Inferior parietal cortex (tissue), 1 donor: ENCODE results near the gene PGF.

Experiments used
- DNase-seq: peaks from one replicate; pipeline ENCODE4 v3.0.0-alpha.2; 2016; ENCODE audit errors: extremely low spot score

PGF gene

DNA sequence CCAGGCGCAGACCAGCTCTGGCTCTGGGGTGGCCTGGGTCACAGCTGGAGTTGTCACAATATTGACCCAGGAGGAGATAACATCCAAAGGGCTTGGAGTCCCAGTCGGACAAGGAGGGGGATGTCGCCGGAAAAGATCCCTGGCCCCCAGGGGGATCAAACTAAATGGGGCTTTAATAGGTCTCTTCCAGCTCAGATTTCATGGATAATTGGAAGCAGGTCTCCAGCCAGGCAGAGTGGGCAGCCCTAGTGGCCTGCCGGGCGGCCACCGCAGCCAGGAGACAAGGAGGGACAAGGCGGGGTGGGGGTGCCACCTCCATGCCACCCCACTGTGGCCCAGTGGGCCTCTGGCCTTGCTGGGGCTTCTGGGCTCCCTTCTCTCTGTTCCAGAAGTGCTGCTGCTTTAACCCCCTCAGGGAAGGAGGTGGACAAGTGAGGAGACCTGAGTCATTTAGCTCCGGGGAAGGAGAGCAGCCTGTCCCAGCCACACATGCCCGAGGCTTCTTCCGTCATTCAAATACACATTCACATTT is 23.1 kb upstream of the PGF start:
- no peak for DNase-seq

- no peak for DNase-seq
These were observed 22.5 kb upstream of the PGF start for GRCh38 chr14:74977901-74978385.

- no peak for DNase-seq
These were observed 21.9 kb upstream of the PGF start for GRCh38 chr14:74977164-74977900.

DNA sequence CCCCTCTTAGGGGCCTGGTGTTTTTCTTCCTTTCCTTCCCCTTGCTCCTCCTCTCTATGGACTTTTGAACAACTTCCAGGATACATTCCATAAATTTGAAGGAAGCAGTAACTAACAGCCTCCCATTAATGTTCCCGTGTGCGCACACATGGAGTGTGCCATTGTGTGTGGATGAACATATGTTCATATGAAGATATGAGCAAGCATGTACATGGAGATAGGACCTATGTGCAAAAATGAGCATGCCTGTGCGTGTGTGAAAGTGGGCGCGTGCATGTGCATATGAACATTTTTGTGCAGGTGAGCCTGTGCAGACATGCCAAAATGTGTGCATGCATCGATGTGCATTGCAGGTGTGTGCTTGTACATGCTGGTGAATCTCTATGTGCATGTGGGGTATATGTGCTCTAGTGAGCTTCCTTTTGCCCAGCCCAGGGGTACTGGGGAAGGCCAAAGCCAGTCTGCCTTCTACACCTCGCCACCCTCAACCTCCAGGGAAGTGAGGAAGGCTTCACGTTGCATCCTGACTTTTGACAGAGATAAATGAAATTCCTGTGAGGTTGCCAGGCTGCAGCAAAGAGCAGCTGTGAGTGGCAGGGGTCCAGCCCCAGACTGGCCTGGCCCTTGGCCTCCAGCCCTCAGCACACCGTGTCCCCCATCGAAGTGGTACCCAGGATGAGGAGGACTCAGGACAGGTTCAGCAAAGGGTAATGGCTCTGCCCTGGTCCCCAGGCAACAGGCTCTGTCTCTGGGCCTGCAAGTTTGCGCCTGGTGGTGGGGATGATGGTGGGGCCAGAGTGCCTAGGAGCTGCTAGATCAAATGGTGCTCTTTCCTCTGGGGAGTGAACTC is 21.1 kb upstream of the PGF start:
- DNase-seq, result no peak

DNA sequence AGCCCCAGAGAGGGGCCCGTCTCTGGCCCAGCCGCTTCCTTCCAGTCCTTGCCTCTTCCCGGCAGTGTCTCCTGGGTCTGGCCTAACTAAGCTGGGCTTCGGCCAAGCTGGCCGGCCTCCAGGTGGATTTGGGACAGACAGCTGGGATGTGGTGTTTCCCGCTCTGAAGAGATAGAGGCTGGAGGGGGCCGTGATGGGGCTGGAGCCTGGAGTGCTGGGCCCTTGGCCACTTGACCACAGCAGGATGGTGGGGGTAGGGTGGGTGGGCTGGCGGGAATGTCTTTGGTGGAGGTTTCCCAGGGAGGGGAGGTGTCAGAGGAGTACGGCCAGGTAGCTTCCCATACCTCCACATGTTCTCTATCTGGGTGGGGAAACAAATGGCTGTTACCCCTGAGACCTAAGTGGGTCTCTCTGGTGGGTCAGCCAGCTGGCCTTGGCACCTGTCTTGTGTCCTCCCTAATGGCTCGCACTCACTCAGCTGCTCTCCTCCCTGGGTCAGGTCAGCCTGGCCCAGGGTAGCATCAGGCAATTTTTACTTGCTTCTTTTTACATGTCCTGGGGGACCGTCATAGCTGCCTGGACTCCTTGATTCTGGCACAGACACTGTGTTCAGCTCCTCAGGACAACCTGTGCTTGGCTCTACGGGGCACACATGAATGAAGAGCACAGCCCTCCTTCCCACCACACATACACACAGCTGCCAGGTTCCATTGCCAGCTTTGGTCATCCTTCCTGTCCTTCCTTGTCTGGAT is 19.8 kb upstream of the PGF start:
- no peak for DNase-seq

GRCh38 chr14:74974364-74975058 is 19.1 kb upstream of the PGF start:
- DNase-seq, result no peak

DNA sequence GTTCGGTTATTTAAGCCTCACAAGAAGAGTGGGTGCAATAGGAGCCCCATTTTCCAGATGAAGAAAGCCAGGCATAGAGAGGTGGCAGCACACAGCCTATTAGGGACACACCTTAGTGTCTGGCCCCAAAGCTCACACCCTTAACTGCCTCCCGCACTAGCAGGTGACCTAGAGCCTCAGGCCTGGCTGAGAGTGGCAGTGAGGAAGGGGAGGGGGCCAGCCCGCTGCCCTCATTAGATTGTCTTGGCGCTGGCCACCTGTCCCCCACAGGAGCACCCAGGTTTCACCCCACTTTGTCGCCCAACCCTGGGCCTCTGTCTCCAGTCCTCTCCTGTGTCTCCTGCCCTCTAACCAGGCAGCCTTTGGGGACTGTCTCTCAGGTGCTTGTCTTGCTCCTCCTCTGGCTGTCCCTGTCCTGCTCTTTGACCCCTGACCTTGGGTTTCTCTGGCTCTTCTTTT is 18.5 kb upstream of the PGF start:
- DNase-seq, result no peak

DNA sequence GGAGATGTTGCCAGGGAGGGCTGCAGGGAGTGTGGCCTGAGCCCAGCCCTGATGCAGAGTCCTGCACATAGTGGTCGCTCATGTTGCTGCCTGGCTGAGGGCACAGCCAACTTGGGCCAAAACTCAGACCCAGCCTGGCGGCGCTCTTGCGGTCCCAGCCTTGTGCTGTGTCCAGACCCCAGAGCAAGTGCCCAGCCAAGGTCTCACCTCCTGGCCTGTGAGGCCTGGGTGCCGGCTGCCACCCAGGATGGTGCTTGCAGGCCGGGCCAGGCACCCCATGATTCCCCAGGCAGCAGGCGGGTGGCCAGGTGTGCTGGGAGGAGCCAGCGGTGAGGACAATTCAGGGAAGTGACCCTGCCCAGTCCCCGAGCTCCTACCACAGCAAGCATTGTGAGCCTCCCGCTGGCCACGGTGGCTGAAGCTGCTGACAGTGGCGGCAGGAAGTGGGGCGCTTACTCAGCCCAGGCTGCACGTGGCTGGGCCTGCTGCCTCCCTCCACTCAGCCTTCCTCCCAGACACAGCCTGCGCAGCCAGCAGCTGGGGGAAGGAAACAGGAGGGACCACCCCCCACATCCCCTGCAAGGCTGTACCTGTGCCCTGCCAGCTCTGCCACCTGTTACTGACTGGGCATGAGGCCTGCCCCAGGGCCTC is 17.7 kb upstream of the PGF start:
- no peak for DNase-seq

GRCh38 chr14:74968811-74969210 is 13.4 kb upstream of the PGF start:
- DNase-seq, result no peak

GRCh38 chr14:74965486-74966153 is 10.2 kb upstream of the PGF start:
- no peak for DNase-seq

GRCh38 chr14:74964787-74965485 is 9.5 kb upstream of the PGF start:
- no peak for DNase-seq

DNA sequence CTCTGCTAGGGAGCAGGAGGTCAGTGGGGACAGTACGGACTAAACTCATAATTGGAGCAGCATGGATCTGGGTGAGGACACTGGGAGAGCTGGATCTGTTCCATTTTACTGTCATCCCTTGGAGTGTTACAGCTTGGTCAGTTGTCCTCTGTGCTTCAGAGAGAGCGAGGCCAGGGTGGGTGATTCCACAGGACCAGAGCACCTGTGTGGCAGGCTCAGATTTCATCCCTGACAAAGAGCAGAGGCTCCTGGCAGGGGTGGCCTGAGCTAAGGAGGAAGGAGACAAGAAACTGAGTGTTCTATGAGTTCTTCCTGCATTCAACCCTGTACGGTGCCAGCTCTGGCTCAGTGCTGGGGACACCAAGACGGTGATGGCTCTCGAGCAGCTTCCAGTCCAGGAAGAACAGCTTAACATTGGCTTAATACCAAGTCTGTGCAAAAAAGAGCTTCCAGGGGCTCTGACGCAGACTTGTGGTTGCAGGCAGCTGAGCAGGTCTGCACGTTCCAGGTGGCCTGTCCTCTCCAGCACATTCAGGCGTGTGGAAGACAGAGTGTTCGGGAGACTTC is 8.4 kb upstream of the PGF start:
- no peak for DNase-seq

GRCh38 chr14:74963178-74963704 is 7.8 kb upstream of the PGF start:
- DNase-seq, result no peak

DNA sequence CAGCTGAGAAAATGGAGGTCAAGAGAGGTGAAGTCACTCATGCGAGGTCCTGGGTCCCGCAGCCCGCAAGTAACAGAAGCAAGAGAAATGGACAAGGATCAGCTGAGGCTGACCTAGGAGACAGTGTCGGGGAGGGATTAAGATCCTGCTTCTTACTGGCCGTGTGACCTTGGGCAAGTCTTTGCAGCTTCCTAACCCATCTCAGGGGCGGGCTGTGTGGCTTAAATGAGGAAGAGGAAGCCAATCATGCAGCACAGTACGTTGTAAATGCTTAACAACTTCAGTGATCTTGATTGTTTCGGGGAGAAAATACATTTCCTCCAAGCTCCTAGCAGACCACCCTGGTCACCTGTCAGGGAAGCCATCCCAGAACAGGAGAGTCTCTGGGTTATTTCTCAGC is 7.1 kb upstream of the PGF start:
- DNase-seq, result no peak

DNA sequence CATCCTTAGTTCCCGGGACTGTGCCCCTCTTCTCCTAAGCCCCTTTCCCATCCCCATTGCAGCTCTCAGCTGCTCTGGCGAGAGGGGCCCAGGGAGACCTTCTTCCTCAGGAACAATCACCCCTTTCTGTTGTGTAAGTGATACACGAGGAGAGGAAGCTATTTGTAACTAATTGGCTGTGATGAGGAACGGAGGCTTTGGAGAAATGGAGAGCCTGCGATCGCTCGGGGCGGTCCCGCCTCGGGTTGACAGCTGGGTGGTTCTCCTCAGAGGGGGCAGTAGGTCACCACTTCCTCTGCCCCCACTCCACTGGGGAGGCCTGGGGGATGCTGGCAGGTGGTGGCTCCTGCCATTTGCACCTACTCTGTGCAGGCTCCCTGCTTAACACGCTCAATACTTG is 6.6 kb upstream of the PGF start:
- DNase-seq, result no peak

GRCh38 chr14:74961238-74961911 is 6.0 kb upstream of the PGF start:
- DNase-seq, result no peak

- no peak for DNase-seq
These were observed 5.3 kb upstream of the PGF start for GRCh38 chr14:74960736-74961135.

- DNase-seq, result no peak
These were observed 4.3 kb upstream of the PGF start for GRCh38 chr14:74959596-74960180.
